Lower lobe of right lung (tissue), 2 donors: ENCODE results near the gene ANO4. TPM values are rescaled to one million over a fixed set of nuclear protein-coding genes. Genes with fewer than 3 reads are reported as not detected.

Experiments
- ATAC-seq, 2 donors: fragments of 200-7000 bp; cut with Tn5 transposase; one replicate each; pipeline ENCODE4 v1.9.1; 2020 to 2022; ENCODE audit warnings: mild to moderate bottlenecking in 2 of 2, moderate library complexity in 2 of 2
- DNase-seq: peaks from one replicate; pipeline ENCODE4 v3.0.0-alpha.2; 2020
- H3K27ac ChIP-seq: fragments of 200-600 bp; one replicate; pipeline ENCODE4 v1.8.0; 2022
- H3K27me3 ChIP-seq: fragments of 200-600 bp; one replicate; pipeline ENCODE4 v1.8.0; 2022; ENCODE audit warnings: low read depth
- H3K36me3 ChIP-seq: fragments of 200-600 bp; one replicate; pipeline ENCODE4 v1.8.0; 2022; ENCODE audit warnings: mild to moderate bottlenecking
- H3K4me1 ChIP-seq: fragments of 200-600 bp; one replicate; pipeline ENCODE4 v1.8.0; 2022
- H3K4me3 ChIP-seq: fragments of 200-600 bp; one replicate; pipeline ENCODE4 v1.8.0; 2022; ENCODE audit warnings: mild to moderate bottlenecking
- H3K9me3 ChIP-seq: fragments of 200-600 bp; one replicate; pipeline ENCODE4 v1.8.0; 2022
- CTCF ChIP-seq: fragments of 200-600 bp; IDR thresholded peaks from one replicate; pipeline ENCODE4 v1.8.0; 2022; ENCODE audit warnings: antibody characterized with exemption, mild to moderate bottlenecking
- intact Hi-C: fragments of 100-400 bp; cut with DNase I; formaldehyde crosslinking; loops from one replicate; pipeline ENCODE4 v1.11.0; 2022
- total RNA-seq: library from RNA; stranded (reverse); fragmentation: NEBNext Ultra II Directional; extraction: Animal tissue kit (Norgen Biotek cat#: 25700); gene quantifications from one replicate; pipeline ENCODE4 v1.2.1, GENCODE V29; 2021
- donor health status: DM: no; HTN: yes; CAD: no; lungs with severe emphysema.

ANO4 gene
- total RNA-seq, 1 donor from 2014 or later, result 0.74 TPM

GRCh38 chr12:100953677-100954076, 159.1 kb downstream of the ANO4 start:
- H3K27me3 ChIP-seq, result no peaks in the 10 kb centered on the region
- no peak overlapping the region for H3K27ac ChIP-seq
- H3K36me3 ChIP-seq, result no peaks in the 10 kb centered on the region
- no peak for DNase-seq
- no peaks in the 10 kb centered on the region for H3K4me1 ChIP-seq
- no peak overlapping the region for H3K4me3 ChIP-seq
- intact Hi-C loops, result no loop called here
- no peak for ATAC-seq
- H3K9me3 ChIP-seq, result no peaks in the 10 kb centered on the region
- no peak for TF ChIP-seq CTCF

- Histone ChIP-seq H3K27ac (no peak overlapping the region), H3K4me3 (no peak overlapping the region), H3K27me3 (no peaks in the 10 kb centered on the region), H3K9me3 (no peaks in the 10 kb centered on the region), H3K4me1 (no peaks in the 10 kb centered on the region), H3K36me3 (no peaks in the 10 kb centered on the region)
- DNase-seq (no peak), ATAC-seq (no peak)
- no peak for TF ChIP-seq CTCF
- intact Hi-C loops, result no loop called here
These were observed 159.5 kb downstream of the ANO4 start for GRCh38 chr12:100954118-100954517.

GRCh38 chr12:100955139-100955538, 160.6 kb downstream of the ANO4 start:
- DNase-seq (no peak), ATAC-seq (peak in 1 of 2 donors; percentile 44)
- Histone ChIP-seq H3K4me1 (no peaks in the 10 kb centered on the region), H3K9me3 (no peaks in the 10 kb centered on the region), H3K27ac (no peak overlapping the region), H3K36me3 (no peaks in the 10 kb centered on the region), H3K27me3 (no peaks in the 10 kb centered on the region), H3K4me3 (no peak overlapping the region)
- intact Hi-C loops, result no loop called here
- TF ChIP-seq CTCF, result no peak

- H3K27ac ChIP-seq, result no peak overlapping the region
- no peak for TF ChIP-seq CTCF
- intact Hi-C loops, result no loop called here
- no peaks in the 10 kb centered on the region for H3K27me3 ChIP-seq
- no peaks in the 10 kb centered on the region for H3K4me1 ChIP-seq
- no peaks in the 10 kb centered on the region for H3K9me3 ChIP-seq
- no peak for DNase-seq
- H3K36me3 ChIP-seq, result no peaks in the 10 kb centered on the region
- no peak for ATAC-seq
- no peak overlapping the region for H3K4me3 ChIP-seq
These were observed 161.8 kb downstream of the ANO4 start for GRCh38 chr12:100956311-100956852.

- Histone ChIP-seq H3K4me1 (no peaks in the 10 kb centered on the region), H3K4me3 (no peak overlapping the region), H3K27me3 (no peaks in the 10 kb centered on the region), H3K36me3 (no peaks in the 10 kb centered on the region), H3K9me3 (no peaks in the 10 kb centered on the region), H3K27ac (no peak overlapping the region)
- no peak for DNase-seq
- TF ChIP-seq CTCF, result no peak
- ATAC-seq, result no peak
- intact Hi-C loops, result no loop called here
These were observed 164.9 kb downstream of the ANO4 start for GRCh38 chr12:100959481-100959880.
